Uterus (tissue), 4 donors: ENCODE data around the gene LRPPRC. TPM values are rescaled to one million over a fixed set of nuclear protein-coding genes. Genes with fewer than 3 reads are reported as not detected.

Source experiments
- DNase-seq, 2 donors: peaks; one replicate each; pipeline ENCODE4 v3.0.0-alpha.2; 2019 to 2020
- H3K27ac ChIP-seq, 2 donors: fragments of 200-600 bp; sonication (generic); 1 replicate in 1 of 2; 2 replicates in 1 of 2; pipeline ENCODE4 v1.5.1; 2016 to 2018
- H3K27me3 ChIP-seq, 2 donors: fragments of 200-600 bp; sonication (generic); one replicate each; pipeline ENCODE4 v1.5.1; 2018 to 2019; ENCODE audit warnings: control low read depth in 1 of 2
- H3K36me3 ChIP-seq, 2 donors: fragments of 200-600 bp; sonication (generic); one replicate each; pipeline ENCODE4 v1.5.1; 2019; ENCODE audit warnings: control low read depth in 1 of 2
- H3K4me1 ChIP-seq, 2 donors: fragments of 200-600 bp; sonication (generic); one replicate each; pipeline ENCODE4 v1.5.1; 2018 to 2019; ENCODE audit warnings: control low read depth in 1 of 2
- H3K4me3 ChIP-seq, 2 donors: fragments of 200-600 bp; sonication (generic); 1 replicate in 1 of 2; 2 replicates in 1 of 2; pipeline ENCODE4 v1.5.1; 2018 to 2019; ENCODE audit warnings: mild to moderate bottlenecking in 1 of 2
- H3K9me3 ChIP-seq, 2 donors: fragments of 200-600 bp; sonication (generic); one replicate each; pipeline ENCODE4 v1.5.1; 2019; ENCODE audit warnings: control low read depth in 1 of 2
- CTCF ChIP-seq, 4 experiments: fragments of 200-600 bp in 2 of 4; fragments of 450-650 bp in 2 of 4; sonication (generic) in 2 of 4; IDR thresholded peaks; one replicate each; pipeline ENCODE4 v1.5.1; 2016 to 2019; ENCODE audit warnings: antibody characterized with exemption in 4 of 4, mild to moderate bottlenecking in 2 of 4, moderate library complexity in 1 of 4
- POLR2A ChIP-seq, 2 donors: fragments of 450-650 bp; IDR thresholded peaks; one replicate each; pipeline ENCODE4 v1.6.1; 2016; ENCODE audit warnings: antibody characterized with exemption in 2 of 2, mild to moderate bottlenecking in 1 of 2, moderate library complexity in 1 of 2
- intact Hi-C: fragments of 100-400 bp; cut with DNase I; formaldehyde crosslinking; loops from one replicate; pipeline ENCODE4 v1.15.1; 2023; ENCODE audit warnings: low total_unique reads
- total RNA-seq, 4 donors: library from RNA; depleted of rRNA in 3 of 4; stranded (reverse); fragments of >200 nt in 3 of 4; gene quantifications; one replicate each; pipeline versions ENCODE4 v1.1.0 to v1.2.4, GENCODE V29; 2014 to 2023
- donor health status: DM: yes; HTN: yes; CAD: no.

The LRPPRC gene
- total RNA-seq, 4 donors from 2014 or later: 39.7 to 99.1 (median 71.6) TPM

- H3K27me3 ChIP-seq: no peaks in the 10 kb centered on the region
- no peak for DNase-seq
- no peak for TF ChIP-seq POLR2A (IDR thresholded peaks at IDR 0.05)
- no peak for TF ChIP-seq CTCF (IDR thresholded peaks at IDR 0.05)
- intact Hi-C loops: no loop called here
- no peaks in the 10 kb centered on the region for H3K9me3 ChIP-seq
- no peak overlapping the region for H3K4me3 ChIP-seq
- no peak overlapping the region for H3K27ac ChIP-seq
- no peaks in the 10 kb centered on the region for H3K36me3 ChIP-seq
- no peaks in the 10 kb centered on the region for H3K4me1 ChIP-seq
These were observed 147.6 kb downstream of the LRPPRC start for GRCh38 chr2:43848214-43848613.

- Histone ChIP-seq H3K36me3 (no peaks in the 10 kb centered on the region), H3K4me1 (no peaks in the 10 kb centered on the region), H3K4me3 (no peak overlapping the region), H3K9me3 (no peaks in the 10 kb centered on the region), H3K27ac (no peak overlapping the region), H3K27me3 (no peaks in the 10 kb centered on the region)
- no peak for DNase-seq
- intact Hi-C loops: no loop called here
- TF ChIP-seq POLR2A (IDR thresholded peaks at IDR 0.05) (no peak), CTCF (IDR thresholded peaks at IDR 0.05) (no peak)
These were observed 149.5 kb downstream of the LRPPRC start for GRCh38 chr2:43846140-43846793.

- H3K36me3 ChIP-seq: no peaks in the 10 kb centered on the region
- DNase-seq: no peak
- intact Hi-C loops: no loop called here
These were observed 150.6 kb downstream of the LRPPRC start for GRCh38 chr2:43845181-43845580.

GRCh38 chr2:43842866-43843226 is 152.9 kb downstream of the LRPPRC start:
- no peak overlapping the region for H3K4me3 ChIP-seq
- no peak overlapping the region for H3K27ac ChIP-seq
- TF ChIP-seq POLR2A (IDR thresholded peaks at IDR 0.05) (no peak), CTCF (IDR thresholded peaks at IDR 0.05) (no peak)
- H3K27me3 ChIP-seq: no peaks in the 10 kb centered on the region
- intact Hi-C loops: no loop called here
- no peaks in the 10 kb centered on the region for H3K4me1 ChIP-seq
- H3K9me3 ChIP-seq: no peaks in the 10 kb centered on the region
- no peaks in the 10 kb centered on the region for H3K36me3 ChIP-seq
- no peak for DNase-seq

More at GRCh38 chr2:43845181-43845580, 150.6 kb downstream of the LRPPRC start:
- TF ChIP-seq POLR2A (IDR thresholded peaks at IDR 0.05) (no peak), CTCF (IDR thresholded peaks at IDR 0.05) (no peak)
- Histone ChIP-seq H3K9me3 (no peaks in the 10 kb centered on the region), H3K27me3 (no peaks in the 10 kb centered on the region), H3K4me3 (no peak overlapping the region), H3K27ac (no peak overlapping the region), H3K4me1 (no peaks in the 10 kb centered on the region)

GRCh38 chr2:43841949-43842865 is 153.6 kb downstream of the LRPPRC start:
- DNase-seq: no peak
- intact Hi-C loops: no loop called here
- Histone ChIP-seq H3K36me3 (no peaks in the 10 kb centered on the region), H3K9me3 (no peaks in the 10 kb centered on the region), H3K4me1 (no peaks in the 10 kb centered on the region), H3K27ac (no peak overlapping the region), H3K27me3 (no peaks in the 10 kb centered on the region), H3K4me3 (no peak overlapping the region)
- no peak for TF ChIP-seq CTCF (IDR thresholded peaks at IDR 0.05)
- TF ChIP-seq POLR2A (IDR thresholded peaks at IDR 0.05): no peak
